G401 (cell line): ENCODE results near the gene SPC25. TPM values are rescaled to one million over a fixed set of nuclear protein-coding genes. Genes with fewer than 3 reads are reported as not detected.
"Not testable (repeated sequence)": the region's sequence is repeated elsewhere in the genome, so short reads cannot be mapped to it uniquely, and the experiment has no call there.

Experiments used
- DNase-seq: peaks from one replicate; pipeline ENCODE4 v3.0.0-alpha.2; 2015; ENCODE audit warnings: low spot score
- in situ Hi-C: cut with HindIII; loops from 2 replicates; pipeline ENCODE4 v1.10.0; 2016; ENCODE audit warnings: low sequenced_read_pairs, mixed read lengths
- total RNA-seq: library from RNA; depleted of rRNA; stranded (reverse); fragments of >200 nt; shearing (Covaris generic); gene quantifications from 2 replicates; pipeline ENCODE4 v1.2.3, GENCODE V29; 2014; rRNA removed

Gene SPC25
- 19.0 and 32.4 TPM in 2 replicates for total RNA-seq

GRCh38 chr2:168890006-168890782 is at the start of gene SPC25:
SPC25 (minus strand) TSS chr2:168890430; CDS start chr2:168889519, 911 bp downstream.
- peak; percentile 85 for DNase-seq
- in situ Hi-C loops: no loop called here

- DNase-seq: no peak
- in situ Hi-C loops: no loop called here
Observed at GRCh38 chr2:168939918-168940317, 49.7 kb upstream of the SPC25 start.

GRCh38 chr2:168939061-168939460 is 48.8 kb upstream of the SPC25 start:
- in situ Hi-C loops: no loop called here
- DNase-seq: no peak

- in situ Hi-C loops: no loop called here
Observed at GRCh38 chr2:168935810-168936581, 45.8 kb upstream of the SPC25 start.

GRCh38 chr2:168934826-168935225 is 44.6 kb upstream of the SPC25 start:
- in situ Hi-C loops: no loop called here

More at GRCh38 chr2:168935810-168936581, 45.8 kb upstream of the SPC25 start:
- DNase-seq: no peak

GRCh38 chr2:168932174-168932573 is 41.9 kb upstream of the SPC25 start:
- in situ Hi-C loops, DNase-seq: not testable (repeated sequence)

More at GRCh38 chr2:168934826-168935225, 44.6 kb upstream of the SPC25 start:
- DNase-seq: no peak

GRCh38 chr2:168930242-168930641 is 40.0 kb upstream of the SPC25 start:
- in situ Hi-C loops: no loop called here
- DNase-seq: peak; percentile 25

GRCh38 chr2:168929031-168929430 is 38.8 kb upstream of the SPC25 start:
- DNase-seq: no peak
- in situ Hi-C loops: no loop called here

GRCh38 chr2:168928113-168928831 is 38.0 kb upstream of the SPC25 start:
- in situ Hi-C loops: no loop called here
- no peak for DNase-seq

- DNase-seq: no peak
- in situ Hi-C loops: no loop called here
Observed at GRCh38 chr2:168926621-168927386, 36.6 kb upstream of the SPC25 start.

- no peak for DNase-seq
- in situ Hi-C loops: no loop called here
Observed at GRCh38 chr2:168920504-168921157, 30.4 kb upstream of the SPC25 start.

GRCh38 chr2:168916331-168916675 is 26.1 kb upstream of the SPC25 start:
- in situ Hi-C loops: no loop called here
- peak; percentile 27 for DNase-seq

GRCh38 chr2:168915441-168916330 is 25.5 kb upstream of the SPC25 start:
- in situ Hi-C loops: no loop called here
- peak; percentile 45 for DNase-seq

- in situ Hi-C loops: no loop called here
- DNase-seq: no peak
Observed at GRCh38 chr2:168913495-168913894, 23.3 kb upstream of the SPC25 start.

GRCh38 chr2:168912901-168913369 is 22.7 kb upstream of the SPC25 start:
- DNase-seq: peak; percentile 58
- in situ Hi-C loops: no loop called here

GRCh38 chr2:168912466-168912865 is 22.2 kb upstream of the SPC25 start:
- DNase-seq: no peak
- in situ Hi-C loops: no loop called here

- DNase-seq: no peak
- in situ Hi-C loops: no loop called here
Observed at GRCh38 chr2:168910330-168910729, 20.1 kb upstream of the SPC25 start.
